Endodermal cell (in vitro differentiated cells): ENCODE measurements around the gene CHTOP. TPM values are rescaled to one million over a fixed set of nuclear protein-coding genes. Genes with fewer than 3 reads are reported as not detected.

Experiments
- DNase-seq: peaks from one replicate; pipeline ENCODE4 v3.0.0-alpha.2; 2017
- H3K27ac ChIP-seq: 2 replicates; pipeline ENCODE4 v1.5.1; 2013; ENCODE audit warnings: mild to moderate bottlenecking, low read depth, low read length, moderate library complexity
- H3K27me3 ChIP-seq: 2 replicates; pipeline ENCODE4 v1.6.1; 2013; ENCODE audit warnings: mild to moderate bottlenecking, low read length, moderate library complexity; ENCODE audit not compliant: insufficient read depth, control insufficient read depth, poor library complexity, severe bottlenecking
- H3K36me3 ChIP-seq: 2 replicates; pipeline ENCODE4 v1.7.0; 2013; ENCODE audit warnings: mild to moderate bottlenecking, low read length, moderate library complexity; ENCODE audit not compliant: control insufficient read depth, insufficient read depth
- H3K4me1 ChIP-seq: one replicate; pipeline ENCODE4 v1.7.0; 2013; ENCODE audit warnings: low read length; ENCODE audit not compliant: control insufficient read depth, insufficient read depth
- H3K4me3 ChIP-seq: 2 replicates; pipeline ENCODE4 v1.5.1; 2013; ENCODE audit warnings: mild to moderate bottlenecking, low read length, moderate library complexity
- H3K9ac ChIP-seq: 2 replicates; pipeline ENCODE4 v1.6.1; 2013; ENCODE audit warnings: mild to moderate bottlenecking, low read length, moderate library complexity; ENCODE audit not compliant: poor library complexity, severe bottlenecking; ENCODE audit errors: extremely low read depth
- H3K9me3 ChIP-seq: 2 replicates; pipeline ENCODE4 v1.6.1; 2013; ENCODE audit warnings: mild to moderate bottlenecking, low read length, moderate library complexity; ENCODE audit not compliant: control insufficient read depth
- H3K27ac Mint-ChIP-seq: 2 replicates; pipeline ENCODE4 v1.8.0; 2020; ENCODE audit warnings: mixed read lengths
- H3K27me3 Mint-ChIP-seq: 2 replicates; pipeline ENCODE4 v1.8.0; 2021; ENCODE audit warnings: mild to moderate bottlenecking, mixed read lengths; ENCODE audit not compliant: insufficient read depth
- H3K36me3 Mint-ChIP-seq: 2 replicates; pipeline ENCODE4 v1.8.0; 2020; ENCODE audit warnings: low read depth, mixed read lengths
- H3K4me1 Mint-ChIP-seq: 2 replicates; pipeline ENCODE4 v1.8.0; 2020; ENCODE audit warnings: mixed read lengths
- H3K4me3 Mint-ChIP-seq: 2 replicates; pipeline ENCODE4 v1.8.0; 2020; ENCODE audit warnings: mild to moderate bottlenecking, moderate library complexity, mixed read lengths
- H3K9me3 Mint-ChIP-seq: 2 replicates; pipeline ENCODE4 v1.8.0; 2020; ENCODE audit warnings: mild to moderate bottlenecking, mixed read lengths
- WGBS, 2 experiments: methylation state at CpG; one replicate each; pipeline versions ENCODE4 v1.1.5 to v1.1.7; 2013; ENCODE audit warnings: missing lambda C conversion rate in 2 of 2, mixed read lengths in 1 of 2; ENCODE audit not compliant: insufficient coverage in 1 of 2, insufficient read length in 1 of 2; 5-methylcytosine and 5-hydroxymethylcytosine counted together
- total RNA-seq, 2 donors: library from RNA; stranded (reverse); fragmentation: NEBNext Ultra II Directional in 1 of 2; extraction: Animal tissue kit (Norgen Biotek cat#: 25700) in 1 of 2; gene quantifications; 2 replicates in 1 of 2; 3 replicates in 1 of 2; pipeline ENCODE4 v1.2.1, GENCODE V29; 2021
- TF ChIP-seq, protein P1 (sequence below): fragments of 200-600 bp; sonication (generic); conservative IDR thresholded peaks from 2 replicates; pipeline ENCODE4 v1.5.0; 2021; ENCODE audit warnings: antibody characterized with exemption, mild to moderate bottlenecking

The CHTOP gene
- total RNA-seq, 2 donors from 2014 or later: 98.4 to 117 TPM

DNA sequence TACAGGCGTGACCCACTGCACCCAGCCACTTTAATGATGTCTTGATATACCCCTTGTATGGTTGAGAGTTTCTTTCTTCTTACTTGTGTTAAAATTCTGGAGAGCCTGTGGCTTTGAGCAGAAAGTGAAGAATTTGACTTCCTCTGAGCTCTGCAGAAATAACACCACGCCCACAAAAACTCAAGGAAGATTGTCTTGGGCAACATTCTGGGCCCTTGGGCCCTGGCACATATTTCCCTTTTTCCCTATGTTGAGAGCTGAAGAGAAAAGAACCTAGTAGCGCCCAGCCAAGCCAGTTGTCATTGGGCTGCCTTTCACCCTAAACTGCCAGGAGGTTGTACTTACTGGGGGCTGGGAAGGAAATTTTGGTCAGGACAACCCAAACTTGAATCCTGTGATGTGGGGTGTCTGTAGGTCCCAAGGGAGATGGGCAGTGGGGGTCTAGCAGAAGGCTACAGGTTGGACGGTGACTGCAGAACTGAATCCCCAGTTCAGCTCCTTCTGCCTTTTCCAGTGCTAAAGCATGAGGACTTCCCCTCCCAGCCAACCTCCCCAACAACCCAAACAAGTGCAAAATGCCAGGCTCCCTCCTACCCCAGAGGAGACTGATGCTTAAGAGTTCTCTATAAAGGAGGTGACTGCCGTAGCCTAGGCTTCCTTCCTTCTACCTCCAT, 12.9 kb downstream of the CHTOP start:
- Histone ChIP-seq H3K4me1 (peaks cover 16% of the 10 kb centered on the region), H3K36me3 (peaks cover 51% of the 10 kb centered on the region), H3K9me3 (no peaks in the 10 kb centered on the region), H3K9ac (no peak overlapping the region), H3K27ac (no peak overlapping the region), H3K27me3 (no peaks in the 10 kb centered on the region), H3K4me3 (no peak overlapping the region)
- H3K27me3 Mint-ChIP-seq: no peaks in the 10 kb centered on the region
- H3K27ac Mint-ChIP-seq: peak overlapping the region; percentile 64
- TF ChIP-seq, protein P1, sequence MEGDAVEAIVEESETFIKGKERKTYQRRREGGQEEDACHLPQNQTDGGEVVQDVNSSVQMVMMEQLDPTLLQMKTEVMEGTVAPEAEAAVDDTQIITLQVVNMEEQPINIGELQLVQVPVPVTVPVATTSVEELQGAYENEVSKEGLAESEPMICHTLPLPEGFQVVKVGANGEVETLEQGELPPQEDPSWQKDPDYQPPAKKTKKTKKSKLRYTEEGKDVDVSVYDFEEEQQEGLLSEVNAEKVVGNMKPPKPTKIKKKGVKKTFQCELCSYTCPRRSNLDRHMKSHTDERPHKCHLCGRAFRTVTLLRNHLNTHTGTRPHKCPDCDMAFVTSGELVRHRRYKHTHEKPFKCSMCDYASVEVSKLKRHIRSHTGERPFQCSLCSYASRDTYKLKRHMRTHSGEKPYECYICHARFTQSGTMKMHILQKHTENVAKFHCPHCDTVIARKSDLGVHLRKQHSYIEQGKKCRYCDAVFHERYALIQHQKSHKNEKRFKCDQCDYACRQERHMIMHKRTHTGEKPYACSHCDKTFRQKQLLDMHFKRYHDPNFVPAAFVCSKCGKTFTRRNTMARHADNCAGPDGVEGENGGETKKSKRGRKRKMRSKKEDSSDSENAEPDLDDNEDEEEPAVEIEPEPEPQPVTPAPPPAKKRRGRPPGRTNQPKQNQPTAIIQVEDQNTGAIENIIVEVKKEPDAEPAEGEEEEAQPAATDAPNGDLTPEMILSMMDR: no peak
- WGBS, 2 experiments: 92 to 100% methylated on average over 2 to 5 of the region's 5 CpGs
- H3K4me3 Mint-ChIP-seq: no peak overlapping the region
- DNase-seq: no peak
- no peaks in the 10 kb centered on the region for H3K9me3 Mint-ChIP-seq
- peaks cover 19% of the 10 kb centered on the region for H3K4me1 Mint-ChIP-seq
- peaks cover 47% of the 10 kb centered on the region for H3K36me3 Mint-ChIP-seq

DNA sequence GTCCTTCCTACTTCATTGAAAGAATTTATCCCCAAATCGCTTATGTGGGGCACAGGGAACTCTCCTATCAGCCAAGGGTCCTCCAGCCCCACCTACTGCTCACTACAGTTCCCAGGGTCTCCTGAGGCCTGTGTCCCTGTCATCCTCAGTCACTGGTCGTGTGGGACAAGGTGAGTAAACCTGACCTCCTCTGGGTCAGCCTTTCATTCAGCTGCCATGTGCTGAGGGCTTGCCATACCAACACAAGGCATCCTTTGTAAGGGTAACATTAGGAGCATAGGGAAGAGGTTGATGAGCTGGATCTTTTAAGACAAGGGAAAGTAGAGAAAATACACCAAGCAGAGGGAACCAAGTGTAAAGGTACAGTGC, 13.5 kb downstream of the CHTOP start:
- H3K4me3 ChIP-seq: no peak overlapping the region
- DNase-seq: peak; percentile 66
- H3K9ac ChIP-seq: no peak overlapping the region
- H3K4me3 Mint-ChIP-seq: no peak overlapping the region
- no peaks in the 10 kb centered on the region for H3K27me3 ChIP-seq
- peaks cover 42% of the 10 kb centered on the region for H3K36me3 Mint-ChIP-seq
- no peak overlapping the region for H3K27ac ChIP-seq
- no peaks in the 10 kb centered on the region for H3K27me3 Mint-ChIP-seq
- H3K4me1 Mint-ChIP-seq: peaks cover 16% of the 10 kb centered on the region
- peaks cover 46% of the 10 kb centered on the region for H3K36me3 ChIP-seq
- no peaks in the 10 kb centered on the region for H3K9me3 Mint-ChIP-seq
- TF ChIP-seq, protein P1: peak; percentile 43
- H3K4me1 ChIP-seq: peaks cover 13% of the 10 kb centered on the region
- peak overlapping the region; percentile 64 for H3K27ac Mint-ChIP-seq
- whole genome bisulfite sequencing, 2 experiments: 83% methylated on average over 2 of the region's 2 CpGs
- no peaks in the 10 kb centered on the region for H3K9me3 ChIP-seq

DNA sequence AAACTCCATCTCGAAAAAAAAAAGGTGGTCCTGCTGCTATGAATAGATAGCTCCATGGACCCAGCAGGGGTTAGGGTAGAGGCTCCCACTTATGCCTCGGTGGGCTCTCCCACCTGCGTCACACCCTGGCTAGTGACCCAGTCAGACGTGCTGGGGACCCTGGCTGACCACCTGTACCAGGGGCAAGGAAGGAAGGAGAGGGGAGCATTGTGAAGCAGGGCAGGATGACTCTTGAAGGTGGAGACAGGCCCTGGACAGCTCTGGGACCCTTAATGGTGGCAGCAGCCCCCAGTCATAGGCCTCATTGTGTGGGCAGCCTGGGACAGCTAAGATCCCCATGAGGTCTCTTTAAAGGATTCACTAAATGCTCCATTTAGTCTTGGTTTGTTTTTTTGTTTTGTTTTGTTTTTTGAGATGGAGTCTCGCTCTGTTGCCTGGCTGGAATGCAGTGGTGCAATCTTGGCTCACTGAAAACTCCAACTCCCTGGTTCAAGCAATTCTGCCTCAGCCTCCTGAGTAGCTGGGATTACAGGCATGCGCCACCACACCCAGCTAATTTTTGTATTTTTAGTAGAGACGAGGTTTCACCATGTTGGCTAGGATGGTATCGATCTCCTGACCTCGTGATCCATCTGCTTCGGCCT, 14.3 kb downstream of the CHTOP start:
- H3K4me3 Mint-ChIP-seq: no peak overlapping the region
- H3K27me3 Mint-ChIP-seq: peaks cover 3% of the 10 kb centered on the region
- peaks cover 38% of the 10 kb centered on the region for H3K36me3 ChIP-seq
- H3K27ac ChIP-seq: no peak overlapping the region
- peak overlapping the region; percentile 52 for H3K27ac Mint-ChIP-seq
- TF ChIP-seq, protein P1: no peak
- peaks cover 10% of the 10 kb centered on the region for H3K4me1 ChIP-seq
- H3K36me3 Mint-ChIP-seq: peaks cover 34% of the 10 kb centered on the region
- no peaks in the 10 kb centered on the region for H3K27me3 ChIP-seq
- H3K4me1 Mint-ChIP-seq: peaks cover 14% of the 10 kb centered on the region
- no peaks in the 10 kb centered on the region for H3K9me3 ChIP-seq
- no peak overlapping the region for H3K4me3 ChIP-seq
- no peak overlapping the region for H3K9ac ChIP-seq
- H3K9me3 Mint-ChIP-seq: no peaks in the 10 kb centered on the region
- WGBS, 2 experiments: 86 to 94% methylated on average over 3 to 10 of the region's 10 CpGs
- DNase-seq: no peak
